OCI-LY3 (cell line): ENCODE measurements around the gene DAZAP1.

Source experiments
- H2AFZ ChIP-seq: fragments of 200-600, 300-600 bp; shearing (Covaris generic); 2 replicates; pipeline ENCODE4 v1.6.0; 2014; ENCODE audit warnings: antibody characterized with exemption, low read depth, low read length
- H3K27ac ChIP-seq: fragments of 200-600, 300-600 bp; sonication (generic); 2 replicates; pipeline ENCODE4 v1.5.1; 2014; ENCODE audit warnings: mild to moderate bottlenecking, low read length, moderate library complexity, mixed read lengths
- H3K27me3 ChIP-seq: fragments of 200-600, 300-600 bp; sonication (generic); 2 replicates; pipeline ENCODE4 v1.6.1; 2014; ENCODE audit warnings: low read depth, low read length, mixed read lengths
- H3K36me3 ChIP-seq: fragments of 200-600, 300-600 bp; sonication (generic); replicated peaks from 2 replicates; pipeline ENCODE3; 2014; ENCODE audit warnings: low read depth, low read length, mixed read lengths
- H3K4me1 ChIP-seq: fragments of 300-600, 200-600 bp; sonication (generic); 2 replicates; pipeline ENCODE4 v1.6.1; 2014; ENCODE audit warnings: low read length, mixed read lengths
- H3K4me2 ChIP-seq: fragments of 200-600, 300-600 bp; sonication (generic); 2 replicates; pipeline ENCODE4 v1.6.1; 2014; ENCODE audit warnings: low read length, mixed read lengths
- H3K4me3 ChIP-seq: fragments of 300-600, 200-600 bp; sonication (generic); 2 replicates; pipeline ENCODE4 v1.5.1; 2014; ENCODE audit warnings: antibody characterized with exemption, mild to moderate bottlenecking, low read length, moderate library complexity
- H3K79me2 ChIP-seq: fragments of 300-600, 200-600 bp; shearing (Covaris generic); 2 replicates; pipeline ENCODE4 v1.6.1; 2014; ENCODE audit warnings: mild to moderate bottlenecking, low read length, mixed read lengths
- H3K9ac ChIP-seq: fragments of 300-600, 200-600 bp; shearing (Covaris generic); 2 replicates; pipeline ENCODE4 v1.6.0; 2014; ENCODE audit warnings: mild to moderate bottlenecking, low read length, moderate library complexity
- H3K9me3 ChIP-seq: fragments of 200-600, 300-600 bp; shearing (Covaris generic); 2 replicates; pipeline ENCODE4 v1.6.1; 2014; ENCODE audit warnings: low read length, mixed read lengths; ENCODE audit not compliant: insufficient read depth
- H4K20me1 ChIP-seq: fragments of 200-600, 300-600 bp; sonication (generic); 2 replicates; pipeline ENCODE4 v1.6.1; 2016; ENCODE audit warnings: low read length, mixed read lengths; ENCODE audit not compliant: insufficient read depth
- CTCF ChIP-seq: fragments of 200-600, 300-600 bp; sonication (generic); IDR thresholded peaks from 2 replicates; pipeline ENCODE4 v1.5.1; 2014; ENCODE audit warnings: antibody characterized with exemption, low read length, low read depth
- EZH2phosphoT487 ChIP-seq: fragments of 200-600 bp; shearing (Covaris generic); IDR thresholded peaks from 2 replicates; pipeline ENCODE4 v1.6.1; 2018; ENCODE audit warnings: antibody characterized with exemption, mixed run types, low read depth

DAZAP1 gene

GRCh38 chr19:1385816-1386215 is 21.6 kb upstream of the DAZAP1 start:
- H4K20me1 ChIP-seq: no peaks in the 10 kb centered on the region
- no peak overlapping the region for H3K4me3 ChIP-seq
- no peak overlapping the region for H3K4me2 ChIP-seq
- H3K36me3 ChIP-seq: peaks cover 22% of the 10 kb centered on the region
- H3K27me3 ChIP-seq: no peaks in the 10 kb centered on the region
- H3K9ac ChIP-seq: no peak overlapping the region
- TF ChIP-seq EZH2phosphoT487 (no peak), CTCF (no peak)
- no peak overlapping the region for H2AFZ ChIP-seq
- no peak overlapping the region for H3K27ac ChIP-seq
- peaks cover 38% of the 10 kb centered on the region for H3K79me2 ChIP-seq
- no peaks in the 10 kb centered on the region for H3K9me3 ChIP-seq
- peaks cover 11% of the 10 kb centered on the region for H3K4me1 ChIP-seq

- no peaks in the 10 kb centered on the region for H3K27me3 ChIP-seq
- H3K9me3 ChIP-seq: no peaks in the 10 kb centered on the region
- H3K4me2 ChIP-seq: no peak overlapping the region
- no peak overlapping the region for H3K9ac ChIP-seq
- H3K36me3 ChIP-seq: peaks cover 24% of the 10 kb centered on the region
- TF ChIP-seq EZH2phosphoT487 (no peak), CTCF (no peak)
- no peak overlapping the region for H2AFZ ChIP-seq
- peaks cover 38% of the 10 kb centered on the region for H3K79me2 ChIP-seq
- H3K4me1 ChIP-seq: peaks cover 11% of the 10 kb centered on the region
- H3K4me3 ChIP-seq: no peak overlapping the region
- H4K20me1 ChIP-seq: no peaks in the 10 kb centered on the region
- no peak overlapping the region for H3K27ac ChIP-seq
Observed at GRCh38 chr19:1386945-1387683, 20.3 kb upstream of the DAZAP1 start.

GRCh38 chr19:1387684-1388636 is 19.4 kb upstream of the DAZAP1 start:
- no peaks in the 10 kb centered on the region for H3K9me3 ChIP-seq
- H3K9ac ChIP-seq: no peak overlapping the region
- H3K79me2 ChIP-seq: peaks cover 38% of the 10 kb centered on the region
- H3K4me1 ChIP-seq: peaks cover 8% of the 10 kb centered on the region
- H3K27ac ChIP-seq: no peak overlapping the region
- H3K36me3 ChIP-seq: peaks cover 31% of the 10 kb centered on the region
- no peaks in the 10 kb centered on the region for H4K20me1 ChIP-seq
- H3K4me3 ChIP-seq: no peak overlapping the region
- TF ChIP-seq CTCF (no peak), EZH2phosphoT487 (no peak)
- H3K4me2 ChIP-seq: no peak overlapping the region
- H2AFZ ChIP-seq: no peak overlapping the region
- H3K27me3 ChIP-seq: no peaks in the 10 kb centered on the region

- Histone ChIP-seq H3K79me2 (peaks cover 38% of the 10 kb centered on the region), H3K27ac (no peak overlapping the region), H4K20me1 (no peaks in the 10 kb centered on the region), H3K36me3 (peaks cover 31% of the 10 kb centered on the region), H3K27me3 (no peaks in the 10 kb centered on the region), H3K4me2 (no peak overlapping the region), H3K4me3 (no peak overlapping the region), H3K9me3 (no peaks in the 10 kb centered on the region), H3K4me1 (peaks cover 7% of the 10 kb centered on the region), H2AFZ (no peak overlapping the region), H3K9ac (no peak overlapping the region)
- TF ChIP-seq EZH2phosphoT487 (no peak), CTCF (no peak)
Observed at GRCh38 chr19:1388637-1389026, 18.8 kb upstream of the DAZAP1 start.
